Activated naive CD8-positive, alpha-beta T cell treated with anti-CD3 and anti-CD28 coated beads, Interleukin-2, amount 50 U/mL, for 16 hours (primary cell): ENCODE results near the gene DAB1.
"Not testable (repeated sequence)": the region's sequence is repeated elsewhere in the genome, so short reads cannot be mapped to it uniquely, and the experiment has no call there.

Experiments used
- DNase-seq: peaks from one replicate; pipeline ENCODE4 v3.0.0-alpha.2; 2020; ENCODE audit warnings: low read depth, low spot score

Gene DAB1

GRCh38 chr1:57361516-57361915 lies 62.3 kb downstream of the DAB1 start:
- no peak for DNase-seq

GRCh38 chr1:57360846-57361407 lies 62.9 kb downstream of the DAB1 start:
- no peak for DNase-seq

GRCh38 chr1:57357462-57357861 lies 66.4 kb downstream of the DAB1 start:
- no peak for DNase-seq

GRCh38 chr1:57353654-57354053 lies 70.2 kb downstream of the DAB1 start:
- no peak for DNase-seq

- DNase-seq = no peak
These were observed 73.2 kb downstream of the DAB1 start for GRCh38 chr1:57350610-57351009.

GRCh38 chr1:57348921-57349320 lies 74.9 kb downstream of the DAB1 start:
- no peak for DNase-seq

GRCh38 chr1:57345916-57346315 lies 77.9 kb downstream of the DAB1 start:
- no peak for DNase-seq

GRCh38 chr1:57344265-57344664 lies 79.6 kb downstream of the DAB1 start:
- DNase-seq = no peak

- DNase-seq = not testable (repeated sequence)
These were observed 80.5 kb downstream of the DAB1 start for GRCh38 chr1:57343298-57343915.

GRCh38 chr1:57341721-57342120 lies 82.1 kb downstream of the DAB1 start:
- DNase-seq = no peak

GRCh38 chr1:57340334-57341070 lies 83.4 kb downstream of the DAB1 start:
- no peak for DNase-seq

- DNase-seq = no peak
These were observed 86.2 kb downstream of the DAB1 start for GRCh38 chr1:57337623-57338022.

GRCh38 chr1:57336793-57337192 lies 87.1 kb downstream of the DAB1 start:
- no peak for DNase-seq

GRCh38 chr1:57331620-57332019 lies 92.2 kb downstream of the DAB1 start:
- no peak for DNase-seq

GRCh38 chr1:57329937-57330336 lies 93.9 kb downstream of the DAB1 start:
- DNase-seq = no peak

GRCh38 chr1:57329001-57329527 lies 94.8 kb downstream of the DAB1 start:
- DNase-seq = no peak

- DNase-seq = no peak
These were observed 95.9 kb downstream of the DAB1 start for GRCh38 chr1:57327946-57328345.

GRCh38 chr1:57327336-57327735 lies 96.5 kb downstream of the DAB1 start:
- DNase-seq = no peak

GRCh38 chr1:57325536-57325935 lies 98.3 kb downstream of the DAB1 start:
- no peak for DNase-seq

GRCh38 chr1:57325117-57325516 lies 98.7 kb downstream of the DAB1 start:
- DNase-seq = no peak

GRCh38 chr1:57324388-57324787 lies 99.5 kb downstream of the DAB1 start:
- DNase-seq = no peak

- no peak for DNase-seq
These were observed 102.1 kb downstream of the DAB1 start for GRCh38 chr1:57321776-57322175.

GRCh38 chr1:57319791-57320190 lies 104.1 kb downstream of the DAB1 start:
- no peak for DNase-seq
